HEK293 (cell line): ENCODE data around the gene KRTAP4-6.
"Not testable (repeated sequence)": the region's sequence is repeated elsewhere in the genome, so short reads cannot be mapped to it uniquely, and the experiment has no call there.

ENCODE experiments used
- CTCF ChIA-PET: fragments of 350-600 bp; formaldehyde crosslinking; extraction: SDS; loops from one replicate; lab custom pipeline; 2021; ENCODE audit warnings: antibody characterized with exemption; lab: Yijun Ruan, JAX
- POLR2A ChIA-PET: fragments of 300-600 bp; formaldehyde crosslinking; extraction: SDS; loops from one replicate; lab custom pipeline; 2020; ENCODE audit warnings: antibody characterized with exemption, inconsistent platforms; lab: Yijun Ruan, JAX
- H3K27ac ChIP-seq: fragments of 200-500 bp; sonication (Bioruptor generic); 2 replicates; pipeline ENCODE4 v1.5.1; 2014; ENCODE audit warnings: low read depth, low read length, control low read depth, inconsistent platforms; ENCODE audit errors: extremely low read depth
- H3K36me3 ChIP-seq, 2 experiments: fragments of 200-500 bp in 1 of 2; sonication (Bioruptor generic) in 1 of 2; 1 replicate in 1 of 2; 2 replicates in 1 of 2; pipeline ENCODE4 v1.5.1; 2014 to 2017; ENCODE audit warnings: inconsistent platforms in 2 of 2, low read length in 2 of 2; ENCODE audit not compliant: control insufficient read depth in 2 of 2, insufficient read depth in 1 of 2
- H3K4me1 ChIP-seq: fragments of 200-500 bp; sonication (Bioruptor generic); 2 replicates; pipeline ENCODE4 v1.5.1; 2014; ENCODE audit warnings: mild to moderate bottlenecking, low read length, inconsistent platforms; ENCODE audit not compliant: control insufficient read depth, insufficient read depth
- H3K4me3 ChIP-seq: 2 replicates; pipeline ENCODE4 v1.5.1; 2011; ENCODE audit warnings: low read depth, mild to moderate bottlenecking, control low read depth, low read length, moderate library complexity
- H3K9me3 ChIP-seq: fragments of 200-500 bp; sonication (Bioruptor generic); 2 replicates; pipeline ENCODE4 v1.5.1; 2014; ENCODE audit warnings: low read depth, low read length, inconsistent platforms; ENCODE audit not compliant: control insufficient read depth, insufficient read depth
- IKZF3 ChIP-seq: fragments of 450-650 bp; IDR thresholded peaks from 2 replicates; pipeline ENCODE4 v1.5.0; 2018; ENCODE audit warnings: missing biosample characterization, mild to moderate bottlenecking, missing genetic modification characterization, moderate library complexity
- RBAK ChIP-seq: fragments of 450-650 bp; formaldehyde crosslinking; IDR thresholded peaks from 2 replicates; pipeline ENCODE4 v1.5.1; 2016; ENCODE audit warnings: missing biosample characterization, missing genetic modification characterization
- SCRT1 ChIP-seq: fragments of 450-650 bp; formaldehyde crosslinking; IDR thresholded peaks from 2 replicates; pipeline ENCODE4 v1.5.1; 2016; ENCODE audit warnings: missing biosample characterization, missing genetic modification characterization, borderline replicate concordance
- SCRT2 ChIP-seq: fragments of 450-650 bp; formaldehyde crosslinking; IDR thresholded peaks from 2 replicates; pipeline ENCODE4 v1.5.1; 2016; ENCODE audit warnings: missing biosample characterization, missing genetic modification characterization
- ZFP69B ChIP-seq: fragments of 450-650 bp; formaldehyde crosslinking; IDR thresholded peaks from 2 replicates; pipeline ENCODE4 v1.5.1; 2016; ENCODE audit warnings: missing biosample characterization, missing genetic modification characterization
- ZIC2 ChIP-seq: fragments of 450-650 bp; formaldehyde crosslinking; IDR thresholded peaks from 2 replicates; pipeline ENCODE4 v1.5.1; 2016; ENCODE audit warnings: missing biosample characterization, missing genetic modification characterization
- ZNF19 ChIP-seq: fragments of 450-650 bp; formaldehyde crosslinking; IDR thresholded peaks from 2 replicates; pipeline ENCODE4; 2016; ENCODE audit warnings: missing biosample characterization, missing genetic modification characterization, low read depth
- ZNF2 ChIP-seq: fragments of 450-650 bp; formaldehyde crosslinking; IDR thresholded peaks from 2 replicates; pipeline ENCODE4 v1.5.1; 2016; ENCODE audit warnings: missing biosample characterization, missing genetic modification characterization
- ZNF366 ChIP-seq: fragments of 450-650 bp; formaldehyde crosslinking; conservative IDR thresholded peaks from 2 replicates; pipeline ENCODE4 v1.5.1; 2016; ENCODE audit warnings: missing biosample characterization, missing genetic modification characterization
- TF ChIP-seq, protein P1 (sequence below): fragments of 450-650 bp; formaldehyde crosslinking; IDR thresholded peaks from 2 replicates; pipeline ENCODE4 v1.5.1; 2016; ENCODE audit warnings: missing biosample characterization, missing genetic modification characterization
- TF ChIP-seq, protein P2 (sequence below): fragments of 450-650 bp; formaldehyde crosslinking; IDR thresholded peaks from 2 replicates; pipeline ENCODE4 v1.5.1; 2017; ENCODE audit warnings: missing biosample characterization, missing genetic modification characterization
- TF ChIP-seq, protein P3 (sequence below): fragments of 450-650 bp; formaldehyde crosslinking; IDR thresholded peaks from 2 replicates; pipeline ENCODE4 v1.5.1; 2016; ENCODE audit warnings: missing biosample characterization, missing genetic modification characterization, borderline replicate concordance
- TF ChIP-seq, protein P4 (sequence below): fragments of 450-650 bp; formaldehyde crosslinking; IDR thresholded peaks from 2 replicates; pipeline ENCODE4 v1.5.1; 2016; ENCODE audit warnings: missing biosample characterization, missing genetic modification characterization
- TF ChIP-seq, protein P5 (sequence below): fragments of 450-650 bp; formaldehyde crosslinking; IDR thresholded peaks from 2 replicates; pipeline ENCODE4 v1.5.1; 2016; ENCODE audit warnings: missing biosample characterization, missing genetic modification characterization

Gene KRTAP4-6

DNA sequence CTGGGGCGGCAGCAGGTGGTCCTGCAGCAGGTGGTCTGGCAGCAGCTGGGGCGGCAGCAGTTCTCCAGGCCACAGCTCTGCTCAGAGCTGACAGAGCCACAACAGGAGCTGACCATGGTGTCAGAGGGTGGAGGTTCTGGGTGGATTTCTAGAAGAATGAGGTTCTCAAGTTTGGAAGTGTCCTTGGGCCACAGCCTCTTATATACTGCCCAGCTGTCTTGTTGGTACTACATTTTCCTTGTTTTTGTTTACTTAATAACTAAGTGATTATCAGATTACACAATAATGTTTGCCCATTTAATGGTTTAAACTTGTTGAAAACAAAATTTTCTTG, 9.3 kb upstream of the KRTAP4-6 start, which contains the start of gene KRTAP4-5 (continued):
- TF ChIP-seq, protein P1, sequence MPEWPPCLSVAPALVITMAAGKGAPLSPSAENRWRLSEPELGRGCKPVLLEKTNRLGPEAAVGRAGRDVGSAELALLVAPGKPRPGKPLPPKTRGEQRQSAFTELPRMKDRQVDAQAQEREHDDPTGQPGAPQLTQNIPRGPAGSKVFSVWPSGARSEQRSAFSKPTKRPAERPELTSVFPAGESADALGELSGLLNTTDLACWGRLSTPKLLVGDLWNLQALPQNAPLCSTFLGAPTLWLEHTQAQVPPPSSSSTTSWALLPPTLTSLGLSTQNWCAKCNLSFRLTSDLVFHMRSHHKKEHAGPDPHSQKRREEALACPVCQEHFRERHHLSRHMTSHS: no peak
- TF ChIP-seq ZNF2 (tag by site-specific recombination): no peak
- TF ChIP-seq, protein P2, sequence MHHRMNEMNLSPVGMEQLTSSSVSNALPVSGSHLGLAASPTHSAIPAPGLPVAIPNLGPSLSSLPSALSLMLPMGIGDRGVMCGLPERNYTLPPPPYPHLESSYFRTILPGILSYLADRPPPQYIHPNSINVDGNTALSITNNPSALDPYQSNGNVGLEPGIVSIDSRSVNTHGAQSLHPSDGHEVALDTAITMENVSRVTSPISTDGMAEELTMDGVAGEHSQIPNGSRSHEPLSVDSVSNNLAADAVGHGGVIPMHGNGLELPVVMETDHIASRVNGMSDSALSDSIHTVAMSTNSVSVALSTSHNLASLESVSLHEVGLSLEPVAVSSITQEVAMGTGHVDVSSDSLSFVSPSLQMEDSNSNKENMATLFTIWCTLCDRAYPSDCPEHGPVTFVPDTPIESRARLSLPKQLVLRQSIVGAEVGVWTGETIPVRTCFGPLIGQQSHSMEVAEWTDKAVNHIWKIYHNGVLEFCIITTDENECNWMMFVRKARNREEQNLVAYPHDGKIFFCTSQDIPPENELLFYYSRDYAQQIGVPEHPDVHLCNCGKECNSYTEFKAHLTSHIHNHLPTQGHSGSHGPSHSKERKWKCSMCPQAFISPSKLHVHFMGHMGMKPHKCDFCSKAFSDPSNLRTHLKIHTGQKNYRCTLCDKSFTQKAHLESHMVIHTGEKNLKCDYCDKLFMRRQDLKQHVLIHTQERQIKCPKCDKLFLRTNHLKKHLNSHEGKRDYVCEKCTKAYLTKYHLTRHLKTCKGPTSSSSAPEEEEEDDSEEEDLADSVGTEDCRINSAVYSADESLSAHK: no peak
- no peak for TF ChIP-seq ZFP69B (tag by site-specific recombination)
- 0 out of 2 replicates have a peak, but pooled peaks have one; percentile 5 for TF ChIP-seq ZIC2 (tag by site-specific recombination)
- TF ChIP-seq, protein P3, sequence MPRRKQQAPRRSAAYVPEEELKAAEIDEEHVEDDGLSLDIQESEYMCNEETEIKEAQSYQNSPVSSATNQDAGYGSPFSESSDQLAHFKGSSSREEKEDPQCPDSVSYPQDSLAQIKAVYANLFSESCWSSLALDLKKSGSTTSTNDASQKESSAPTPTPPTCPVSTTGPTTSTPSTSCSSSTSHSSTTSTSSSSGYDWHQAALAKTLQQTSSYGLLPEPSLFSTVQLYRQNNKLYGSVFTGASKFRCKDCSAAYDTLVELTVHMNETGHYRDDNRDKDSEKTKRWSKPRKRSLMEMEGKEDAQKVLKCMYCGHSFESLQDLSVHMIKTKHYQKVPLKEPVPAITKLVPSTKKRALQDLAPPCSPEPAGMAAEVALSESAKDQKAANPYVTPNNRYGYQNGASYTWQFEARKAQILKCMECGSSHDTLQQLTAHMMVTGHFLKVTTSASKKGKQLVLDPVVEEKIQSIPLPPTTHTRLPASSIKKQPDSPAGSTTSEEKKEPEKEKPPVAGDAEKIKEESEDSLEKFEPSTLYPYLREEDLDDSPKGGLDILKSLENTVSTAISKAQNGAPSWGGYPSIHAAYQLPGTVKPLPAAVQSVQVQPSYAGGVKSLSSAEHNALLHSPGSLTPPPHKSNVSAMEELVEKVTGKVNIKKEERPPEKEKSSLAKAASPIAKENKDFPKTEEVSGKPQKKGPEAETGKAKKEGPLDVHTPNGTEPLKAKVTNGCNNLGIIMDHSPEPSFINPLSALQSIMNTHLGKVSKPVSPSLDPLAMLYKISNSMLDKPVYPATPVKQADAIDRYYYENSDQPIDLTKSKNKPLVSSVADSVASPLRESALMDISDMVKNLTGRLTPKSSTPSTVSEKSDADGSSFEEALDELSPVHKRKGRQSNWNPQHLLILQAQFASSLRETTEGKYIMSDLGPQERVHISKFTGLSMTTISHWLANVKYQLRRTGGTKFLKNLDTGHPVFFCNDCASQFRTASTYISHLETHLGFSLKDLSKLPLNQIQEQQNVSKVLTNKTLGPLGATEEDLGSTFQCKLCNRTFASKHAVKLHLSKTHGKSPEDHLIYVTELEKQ (tag by site-specific recombination): no peak
- no peak for TF ChIP-seq ZNF19 (tag by site-specific recombination)
- TF ChIP-seq, all 188 proteins: peak for 4

DNA sequence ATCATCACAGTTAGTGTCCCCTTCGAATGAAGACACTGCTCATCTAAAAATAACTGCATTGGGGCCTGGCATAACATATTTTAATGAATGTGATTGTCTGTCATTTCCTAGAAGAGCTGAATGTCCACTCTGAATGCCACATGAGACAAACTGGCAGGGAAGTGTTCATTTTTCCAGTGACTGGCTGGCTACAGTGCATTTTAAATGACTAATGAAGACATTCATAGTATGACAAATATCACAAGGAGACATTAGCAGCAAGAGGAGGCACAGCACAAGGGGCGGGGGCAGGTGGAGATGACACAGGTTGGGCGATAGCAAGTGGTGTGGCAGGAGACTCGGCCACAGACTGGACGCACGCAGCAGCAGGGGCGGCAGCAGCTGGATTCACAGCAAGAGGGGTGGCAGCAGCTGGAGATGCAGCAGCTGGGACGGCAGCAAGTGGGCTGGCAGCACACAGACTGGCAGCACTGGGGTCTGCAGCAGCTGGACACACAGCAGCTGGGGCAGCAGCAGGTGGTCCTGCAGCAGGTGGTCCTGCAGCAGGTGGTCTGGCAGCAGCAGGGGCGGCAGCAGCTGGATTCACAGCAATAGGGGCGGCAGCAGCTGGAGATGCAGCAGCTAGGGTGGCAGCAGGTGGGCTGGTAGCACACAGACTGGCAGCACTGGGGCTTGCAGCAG, 8.8 kb upstream of the KRTAP4-6 start:
- H3K4me3 ChIP-seq, H3K36me3 ChIP-seq, POLR2A ChIA-PET, CTCF ChIA-PET, H3K4me1 ChIP-seq, H3K27ac ChIP-seq, H3K9me3 ChIP-seq: not testable (repeated sequence)
- TF ChIP-seq SCRT2 (tag by site-specific recombination) (peak; percentile 86), SCRT1 (tag by site-specific recombination) (peak; percentile 95), ZIC2 (tag by site-specific recombination) (peak; percentile 84)

DNA sequence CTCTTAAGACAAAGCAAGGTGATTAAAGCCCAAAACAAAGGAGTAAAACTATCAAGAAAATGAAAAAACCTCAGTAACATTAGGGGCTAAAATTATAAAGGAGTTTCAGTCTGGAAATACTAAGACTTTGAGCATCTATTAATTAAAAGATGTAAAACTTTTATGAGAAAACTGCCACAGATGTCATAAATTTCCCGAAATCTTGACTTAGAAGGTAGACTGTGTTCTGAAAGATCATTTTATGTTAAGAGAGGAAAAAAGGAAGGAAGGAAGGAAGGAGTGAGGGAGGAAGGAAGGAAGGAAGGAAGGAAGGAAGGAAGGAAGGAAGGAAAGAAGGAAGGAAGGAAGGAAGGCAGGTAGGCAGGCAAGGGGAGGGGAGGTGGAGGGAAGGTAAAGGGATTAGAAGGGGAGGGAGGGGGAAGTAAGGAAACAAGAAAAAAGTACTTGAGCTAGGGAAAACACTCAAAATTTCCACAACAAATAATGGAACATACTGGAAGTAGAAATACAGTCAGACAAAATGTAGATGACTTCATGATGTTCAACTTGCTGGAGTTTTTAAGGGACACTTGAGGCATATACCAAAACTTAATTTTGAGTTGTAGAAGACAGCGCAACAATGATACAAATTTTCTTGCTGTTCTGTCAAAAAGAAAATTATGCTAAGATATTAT, 7.3 kb upstream of the KRTAP4-6 start:
- Histone ChIP-seq H3K4me3 (no peak overlapping the region), H3K4me1 (no peaks in the 10 kb centered on the region), H3K36me3 (no peaks in the 10 kb centered on the region), H3K27ac (no peak overlapping the region), H3K9me3 (no peaks in the 10 kb centered on the region)
- POLR2A ChIA-PET: no interaction called here
- CTCF ChIA-PET: interaction anchor here (0.7 to 1.5 kb wide), 5 partner anchors 12 to 518 kb away, joined by 3 to 4 read pairs (median 3); no protein-coding TSS in a partner anchor
- TF ChIP-seq IKZF3 (tag by site-specific recombination) (no peak), ZNF366 (tag by site-specific recombination) (peak; percentile 68)

DNA sequence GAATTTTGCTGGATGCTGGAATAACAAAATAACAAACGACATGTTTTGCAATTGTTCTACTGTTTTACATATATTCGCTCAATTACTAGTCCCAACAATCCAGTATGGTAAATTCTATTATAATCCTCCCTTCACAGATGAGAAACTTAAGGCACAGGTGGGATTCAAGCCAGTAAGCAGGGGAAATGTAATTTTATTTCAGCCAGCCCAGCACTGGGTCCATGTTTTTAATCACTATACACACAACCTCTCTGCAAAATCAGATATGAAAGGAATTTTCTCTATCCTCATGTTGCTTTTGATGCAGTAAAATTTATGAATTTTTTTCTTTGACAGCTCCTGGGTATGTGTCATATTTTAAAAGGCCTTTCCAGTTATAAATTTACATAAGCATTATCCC, 4.9 kb upstream of the KRTAP4-6 start:
- H3K36me3 ChIP-seq: no peaks in the 10 kb centered on the region
- CTCF ChIA-PET: no interaction called here
- POLR2A ChIA-PET: no interaction called here
- H3K4me3 ChIP-seq: no peak overlapping the region
- H3K9me3 ChIP-seq: no peaks in the 10 kb centered on the region
- no peak overlapping the region for H3K27ac ChIP-seq
- no peak for TF ChIP-seq RBAK
- TF ChIP-seq, protein P4, sequence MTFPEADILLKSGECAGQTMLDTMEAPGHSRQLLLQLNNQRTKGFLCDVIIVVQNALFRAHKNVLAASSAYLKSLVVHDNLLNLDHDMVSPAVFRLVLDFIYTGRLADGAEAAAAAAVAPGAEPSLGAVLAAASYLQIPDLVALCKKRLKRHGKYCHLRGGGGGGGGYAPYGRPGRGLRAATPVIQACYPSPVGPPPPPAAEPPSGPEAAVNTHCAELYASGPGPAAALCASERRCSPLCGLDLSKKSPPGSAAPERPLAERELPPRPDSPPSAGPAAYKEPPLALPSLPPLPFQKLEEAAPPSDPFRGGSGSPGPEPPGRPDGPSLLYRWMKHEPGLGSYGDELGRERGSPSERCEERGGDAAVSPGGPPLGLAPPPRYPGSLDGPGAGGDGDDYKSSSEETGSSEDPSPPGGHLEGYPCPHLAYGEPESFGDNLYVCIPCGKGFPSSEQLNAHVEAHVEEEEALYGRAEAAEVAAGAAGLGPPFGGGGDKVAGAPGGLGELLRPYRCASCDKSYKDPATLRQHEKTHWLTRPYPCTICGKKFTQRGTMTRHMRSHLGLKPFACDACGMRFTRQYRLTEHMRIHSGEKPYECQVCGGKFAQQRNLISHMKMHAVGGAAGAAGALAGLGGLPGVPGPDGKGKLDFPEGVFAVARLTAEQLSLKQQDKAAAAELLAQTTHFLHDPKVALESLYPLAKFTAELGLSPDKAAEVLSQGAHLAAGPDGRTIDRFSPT (tag by site-specific recombination): no peak
- TF ChIP-seq, protein P5, sequence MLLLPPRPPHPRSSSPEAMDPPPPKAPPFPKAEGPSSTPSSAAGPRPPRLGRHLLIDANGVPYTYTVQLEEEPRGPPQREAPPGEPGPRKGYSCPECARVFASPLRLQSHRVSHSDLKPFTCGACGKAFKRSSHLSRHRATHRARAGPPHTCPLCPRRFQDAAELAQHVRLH (tag by site-specific recombination): no peak
- H3K4me1 ChIP-seq: no peaks in the 10 kb centered on the region
